Colonic mucosa (tissue), 4 donors: ENCODE results near the gene C21orf91. TPM values are rescaled to one million over a fixed set of nuclear protein-coding genes. Genes with fewer than 3 reads are reported as not detected.

Experiments used
- DNase-seq: peaks from one replicate; pipeline ENCODE4 v3.0.0-alpha.2; 2020
- H3K27ac ChIP-seq: fragments of 200-600 bp; one replicate; pipeline ENCODE4 v1.8.0; 2021
- H3K27me3 ChIP-seq: fragments of 200-600 bp; one replicate; pipeline ENCODE4 v1.8.0; 2021
- H3K36me3 ChIP-seq: fragments of 200-600 bp; one replicate; pipeline ENCODE4 v1.8.0; 2021
- H3K4me1 ChIP-seq: fragments of 200-600 bp; one replicate; pipeline ENCODE4 v1.8.0; 2021; ENCODE audit warnings: mild to moderate bottlenecking
- H3K4me3 ChIP-seq: fragments of 200-600 bp; one replicate; pipeline ENCODE4 v1.8.0; 2021
- H3K9ac ChIP-seq, 2 donors: one replicate each; pipeline ENCODE4 v1.7.0; 2013; ENCODE audit warnings: control low read depth in 2 of 2, low read depth in 2 of 2, low read length in 2 of 2
- H3K9me3 ChIP-seq: fragments of 200-600 bp; one replicate; pipeline ENCODE4 v1.8.0; 2021
- intact Hi-C: fragments of 100-400 bp; cut with DNase I; formaldehyde crosslinking; loops from one replicate; pipeline ENCODE4 v1.14.1; 2022
- total RNA-seq, 2 donors: library from RNA; stranded (reverse); fragmentation: NEBNext Ultra II Directional in 1 of 2; extraction: Animal tissue kit (Norgen Biotek cat#: 25700) in 1 of 2; gene quantifications; one replicate each; pipeline ENCODE4 v1.2.1, GENCODE V29; 2021
- TF ChIP-seq, protein P1 (sequence below): fragments of 200-600 bp; IDR thresholded peaks from one replicate; pipeline ENCODE4 v1.8.0; 2022; ENCODE audit warnings: antibody characterized with exemption, mild to moderate bottlenecking
- donor health status: healthy.
- donor health status: DM: no; HTN: no; CAD: no.
- donor health status: DM: no; HTN: no; CAD: no.

C21orf91 gene
- total RNA-seq, 2 donors from 2014 or later: 3.8 to 9.6 TPM

DNA sequence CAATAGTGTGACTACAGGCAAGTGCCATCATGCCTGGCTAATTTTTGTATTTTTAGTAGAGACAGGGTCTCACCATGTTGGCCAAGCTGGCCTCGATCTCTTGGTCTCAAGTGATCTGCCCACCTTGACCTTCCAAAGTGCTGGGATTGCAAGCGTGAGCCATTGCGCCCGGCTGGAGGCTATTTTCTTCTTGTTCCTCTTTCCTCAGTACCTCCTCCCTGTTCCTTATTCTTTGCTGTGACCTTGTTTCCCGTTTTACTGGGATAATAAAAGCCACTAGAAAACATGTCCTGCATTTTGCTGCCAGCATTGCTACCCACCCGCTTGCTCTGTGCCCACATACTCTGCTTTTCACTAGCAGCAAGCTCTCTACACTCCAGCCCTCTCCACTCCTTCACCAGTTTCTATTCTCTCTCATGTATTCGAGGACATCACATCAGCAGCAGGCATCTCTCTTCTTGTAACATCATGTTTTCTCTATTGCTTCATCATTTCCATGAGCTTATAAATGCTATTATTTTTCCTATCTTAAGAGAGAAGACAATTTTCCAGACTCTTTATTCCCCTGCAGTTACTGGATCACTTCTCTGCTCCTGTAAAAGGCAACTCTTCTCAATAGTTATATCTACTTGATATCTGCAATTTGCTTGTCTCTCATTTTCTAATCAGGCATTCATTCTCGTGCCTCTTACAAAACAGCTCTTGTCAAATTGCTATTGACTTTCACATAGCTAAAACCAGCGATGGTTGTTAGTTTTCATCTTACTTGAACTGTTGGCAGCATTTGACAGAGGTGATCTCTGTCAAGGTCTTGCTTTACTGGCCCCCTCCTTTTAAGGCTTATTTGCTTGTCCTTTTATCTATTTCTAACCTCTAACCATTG lies 34.5 kb upstream of the C21orf91 start:
- no peaks in the 10 kb centered on the region for H3K9me3 ChIP-seq
- H3K36me3 ChIP-seq: no peaks in the 10 kb centered on the region
- no peaks in the 10 kb centered on the region for H3K4me1 ChIP-seq
- no peak overlapping the region for H3K27ac ChIP-seq
- DNase-seq: no peak
- H3K9ac ChIP-seq: no peak overlapping the region
- H3K27me3 ChIP-seq: no peaks in the 10 kb centered on the region
- TF ChIP-seq, protein P1, sequence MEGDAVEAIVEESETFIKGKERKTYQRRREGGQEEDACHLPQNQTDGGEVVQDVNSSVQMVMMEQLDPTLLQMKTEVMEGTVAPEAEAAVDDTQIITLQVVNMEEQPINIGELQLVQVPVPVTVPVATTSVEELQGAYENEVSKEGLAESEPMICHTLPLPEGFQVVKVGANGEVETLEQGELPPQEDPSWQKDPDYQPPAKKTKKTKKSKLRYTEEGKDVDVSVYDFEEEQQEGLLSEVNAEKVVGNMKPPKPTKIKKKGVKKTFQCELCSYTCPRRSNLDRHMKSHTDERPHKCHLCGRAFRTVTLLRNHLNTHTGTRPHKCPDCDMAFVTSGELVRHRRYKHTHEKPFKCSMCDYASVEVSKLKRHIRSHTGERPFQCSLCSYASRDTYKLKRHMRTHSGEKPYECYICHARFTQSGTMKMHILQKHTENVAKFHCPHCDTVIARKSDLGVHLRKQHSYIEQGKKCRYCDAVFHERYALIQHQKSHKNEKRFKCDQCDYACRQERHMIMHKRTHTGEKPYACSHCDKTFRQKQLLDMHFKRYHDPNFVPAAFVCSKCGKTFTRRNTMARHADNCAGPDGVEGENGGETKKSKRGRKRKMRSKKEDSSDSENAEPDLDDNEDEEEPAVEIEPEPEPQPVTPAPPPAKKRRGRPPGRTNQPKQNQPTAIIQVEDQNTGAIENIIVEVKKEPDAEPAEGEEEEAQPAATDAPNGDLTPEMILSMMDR: no peak
- no peak overlapping the region for H3K4me3 ChIP-seq
- intact Hi-C loops: no loop called here

DNA sequence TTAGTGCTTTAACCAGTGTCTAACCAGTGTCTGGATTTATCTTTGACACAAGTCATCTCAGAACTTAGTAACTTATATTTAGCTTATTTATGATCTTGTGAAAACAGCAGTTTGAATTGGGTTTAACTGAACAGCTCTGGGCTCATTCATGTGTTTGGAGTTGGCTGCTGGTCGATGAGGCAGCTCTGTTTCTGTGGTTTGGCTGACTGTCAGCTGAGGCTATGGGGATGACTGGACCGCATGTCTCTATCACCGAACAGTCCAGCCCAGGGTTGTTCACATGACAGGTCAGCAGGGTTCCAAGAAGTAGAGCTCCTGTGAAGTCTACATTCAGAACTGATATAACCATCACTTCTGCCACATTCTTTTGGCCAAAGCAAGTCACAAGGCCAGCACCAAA lies 29.1 kb upstream of the C21orf91 start:
- Histone ChIP-seq H3K4me1 (no peaks in the 10 kb centered on the region), H3K27me3 (no peaks in the 10 kb centered on the region), H3K9ac (no peak overlapping the region), H3K27ac (no peak overlapping the region), H3K36me3 (no peaks in the 10 kb centered on the region), H3K4me3 (no peak overlapping the region), H3K9me3 (no peaks in the 10 kb centered on the region)
- intact Hi-C loops: no loop called here
- TF ChIP-seq, protein P1: no peak
- peak; percentile 33 for DNase-seq

DNA sequence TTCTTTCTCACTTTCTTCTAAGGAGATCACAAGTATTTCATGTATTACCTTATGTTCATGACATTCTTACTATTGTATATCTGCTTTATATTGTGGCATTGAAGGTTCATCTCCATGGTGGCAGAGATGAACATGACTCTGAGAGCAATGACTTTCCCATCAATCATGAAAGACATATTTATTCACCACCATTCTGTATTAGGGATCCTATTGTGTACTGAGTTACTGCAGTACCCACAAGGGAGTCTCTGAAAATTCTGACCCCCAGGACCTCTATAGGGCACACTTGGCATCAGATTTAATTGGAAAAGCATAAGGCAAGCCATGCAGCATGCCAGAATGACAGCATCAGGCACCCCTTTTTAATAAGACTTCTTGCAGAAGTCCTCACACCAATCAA lies 21.9 kb upstream of the C21orf91 start:
- Histone ChIP-seq H3K27ac (no peak overlapping the region), H3K9ac (no peak overlapping the region), H3K4me3 (no peak overlapping the region), H3K27me3 (no peaks in the 10 kb centered on the region), H3K9me3 (no peaks in the 10 kb centered on the region), H3K4me1 (no peaks in the 10 kb centered on the region), H3K36me3 (no peaks in the 10 kb centered on the region)
- DNase-seq: no peak
- intact Hi-C loops: no loop called here
- TF ChIP-seq, protein P1: no peak

DNA sequence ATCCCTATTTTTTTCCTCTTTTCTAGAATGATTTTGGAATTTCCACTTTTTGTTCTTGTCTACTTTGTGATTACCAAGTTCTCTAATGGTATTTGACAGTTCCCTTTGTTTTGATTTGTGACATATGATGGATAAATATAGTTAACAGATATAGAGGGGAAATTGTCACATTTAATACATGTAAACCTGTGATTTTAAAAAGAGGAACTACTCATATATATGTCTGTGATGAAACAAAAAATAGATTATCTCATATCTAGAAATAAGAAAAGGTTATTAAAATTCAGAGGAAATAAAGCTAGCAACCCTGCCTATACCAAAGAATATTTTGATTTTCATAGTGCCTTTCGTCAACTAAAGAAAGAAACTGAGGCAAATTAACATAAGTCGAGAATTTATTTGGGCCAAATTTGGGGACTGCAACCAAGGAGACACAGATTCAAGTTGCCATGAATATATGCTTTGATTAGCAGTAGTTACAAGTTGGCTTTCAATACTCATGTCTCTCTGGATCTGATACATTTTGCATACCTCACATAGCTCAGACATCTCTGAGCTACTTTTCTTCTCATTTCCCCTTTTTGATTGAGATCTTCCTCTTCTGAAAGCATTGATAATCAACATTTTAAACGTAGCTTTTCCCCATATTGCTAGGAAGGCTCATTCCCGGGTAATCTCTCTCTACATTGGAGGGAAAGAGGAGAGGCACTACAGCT lies 15.6 kb upstream of the C21orf91 start:
- Histone ChIP-seq H3K4me1 (no peaks in the 10 kb centered on the region), H3K36me3 (no peaks in the 10 kb centered on the region), H3K27me3 (no peaks in the 10 kb centered on the region), H3K4me3 (no peak overlapping the region), H3K9me3 (no peaks in the 10 kb centered on the region), H3K9ac (no peak overlapping the region), H3K27ac (no peak overlapping the region)
- DNase-seq: no peak
- intact Hi-C loops: no loop called here
- TF ChIP-seq, protein P1: no peak

DNA sequence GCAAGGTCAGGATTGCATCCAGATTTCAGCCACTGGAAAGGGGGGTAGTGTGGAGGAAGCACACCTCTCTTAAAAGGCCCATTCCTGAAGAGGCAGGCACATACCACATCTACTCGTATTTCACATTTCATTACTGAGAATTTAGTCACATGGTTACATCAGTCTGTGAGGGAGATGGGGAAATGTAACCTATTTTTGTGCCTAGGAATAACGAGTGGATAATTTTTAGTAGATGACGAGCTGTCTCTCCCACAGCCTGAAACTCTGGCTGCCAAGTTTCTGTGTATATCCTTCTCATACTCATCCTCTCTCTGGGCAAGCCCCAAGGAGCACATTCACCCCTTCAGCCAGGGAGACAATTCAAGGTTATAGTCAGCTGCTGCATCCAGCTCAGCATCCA lies 10.3 kb upstream of the C21orf91 start:
- TF ChIP-seq, protein P1: no peak
- H3K36me3 ChIP-seq: no peaks in the 10 kb centered on the region
- no peak for DNase-seq
- H3K27ac ChIP-seq: no peak overlapping the region
- no peaks in the 10 kb centered on the region for H3K27me3 ChIP-seq
- no peak overlapping the region for H3K4me3 ChIP-seq
- H3K4me1 ChIP-seq: no peaks in the 10 kb centered on the region
- intact Hi-C loops: no loop called here
- H3K9ac ChIP-seq: no peak overlapping the region
- no peaks in the 10 kb centered on the region for H3K9me3 ChIP-seq
